Measurements from ENCODE around the gene RNF157. TPM values are rescaled to one million over a fixed set of nuclear protein-coding genes. Genes with fewer than 3 reads are reported as not detected.

The RNF157 gene
- total RNA-seq, 1 donor from 2014 or later, result 0.26 TPM

DNA sequence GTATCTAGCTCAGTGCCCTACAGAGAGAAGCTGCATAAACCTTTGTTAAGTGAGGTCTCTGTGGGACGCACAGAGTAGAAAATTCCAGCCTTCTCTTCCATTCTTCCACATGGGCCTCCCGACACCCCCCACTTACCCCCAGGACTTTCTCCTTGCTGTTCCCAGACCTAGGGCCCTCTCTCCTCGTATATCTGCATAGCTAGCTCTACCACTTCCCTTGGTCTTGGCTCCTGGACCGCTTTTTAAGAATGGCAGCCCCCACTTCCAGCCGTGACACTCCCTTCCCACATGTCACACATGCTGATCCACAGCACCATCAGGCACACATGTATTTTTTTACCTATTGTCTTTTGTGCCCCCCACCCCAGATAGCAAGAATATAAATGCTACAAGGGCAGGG, 82.5 kb downstream of the RNF157 start:
- DNase-seq (ENCODE audit: low read depth in 2 of 2), result no peak

DNA sequence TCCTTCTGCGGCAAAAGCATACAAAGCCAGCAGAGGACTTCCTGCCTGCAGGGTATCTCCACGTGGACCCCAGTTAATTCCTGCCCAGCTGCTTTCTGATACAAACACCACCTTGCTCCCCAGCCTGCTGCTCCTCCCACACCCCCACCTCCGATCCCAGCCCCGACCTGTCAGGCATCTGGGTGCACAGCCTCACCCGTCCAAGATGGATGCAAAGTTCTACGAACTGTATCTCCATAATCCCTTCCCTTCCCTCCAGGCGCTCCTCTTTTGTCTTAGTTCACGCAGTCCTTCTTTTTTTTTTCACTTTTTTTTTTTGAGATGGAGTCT, 83.7 kb downstream of the RNF157 start:
- no peak for DNase-seq (ENCODE audit: low read depth in 2 of 2)

DNA sequence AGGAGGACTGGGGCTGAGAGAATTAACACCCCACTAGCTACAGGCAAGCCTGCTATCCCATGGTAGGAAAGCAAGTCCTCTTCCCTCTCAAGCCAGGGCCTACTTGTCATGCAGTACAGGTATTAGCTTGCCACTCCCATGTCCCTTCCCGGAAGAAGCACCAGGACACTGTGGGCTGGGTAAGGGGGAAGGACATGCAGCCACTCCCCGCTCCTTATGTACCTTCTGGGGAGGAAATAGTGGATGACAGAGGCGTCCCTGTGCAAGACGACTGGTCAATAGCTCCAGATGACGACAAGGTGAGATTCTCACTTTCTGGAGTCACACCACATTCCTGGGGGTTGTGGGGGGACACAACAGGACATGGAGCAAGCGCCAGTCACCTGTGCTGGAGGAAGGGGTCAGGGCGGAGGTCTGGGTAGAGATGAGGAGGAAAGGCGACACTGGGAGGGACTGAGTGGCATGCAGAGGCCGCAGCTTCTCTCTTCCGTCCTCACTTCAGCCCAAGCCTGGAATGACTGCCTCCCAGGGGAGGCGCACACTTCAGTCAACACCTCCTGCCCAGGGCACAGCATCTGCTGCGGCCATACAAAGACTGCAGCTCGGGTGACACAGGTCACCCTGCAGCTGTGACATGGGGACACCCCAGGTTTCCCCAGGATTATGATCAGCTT, 84.2 kb downstream of the RNF157 start:
- DNase-seq (ENCODE audit: low read depth in 2 of 2), result peak; percentile 13 to 18

DNA sequence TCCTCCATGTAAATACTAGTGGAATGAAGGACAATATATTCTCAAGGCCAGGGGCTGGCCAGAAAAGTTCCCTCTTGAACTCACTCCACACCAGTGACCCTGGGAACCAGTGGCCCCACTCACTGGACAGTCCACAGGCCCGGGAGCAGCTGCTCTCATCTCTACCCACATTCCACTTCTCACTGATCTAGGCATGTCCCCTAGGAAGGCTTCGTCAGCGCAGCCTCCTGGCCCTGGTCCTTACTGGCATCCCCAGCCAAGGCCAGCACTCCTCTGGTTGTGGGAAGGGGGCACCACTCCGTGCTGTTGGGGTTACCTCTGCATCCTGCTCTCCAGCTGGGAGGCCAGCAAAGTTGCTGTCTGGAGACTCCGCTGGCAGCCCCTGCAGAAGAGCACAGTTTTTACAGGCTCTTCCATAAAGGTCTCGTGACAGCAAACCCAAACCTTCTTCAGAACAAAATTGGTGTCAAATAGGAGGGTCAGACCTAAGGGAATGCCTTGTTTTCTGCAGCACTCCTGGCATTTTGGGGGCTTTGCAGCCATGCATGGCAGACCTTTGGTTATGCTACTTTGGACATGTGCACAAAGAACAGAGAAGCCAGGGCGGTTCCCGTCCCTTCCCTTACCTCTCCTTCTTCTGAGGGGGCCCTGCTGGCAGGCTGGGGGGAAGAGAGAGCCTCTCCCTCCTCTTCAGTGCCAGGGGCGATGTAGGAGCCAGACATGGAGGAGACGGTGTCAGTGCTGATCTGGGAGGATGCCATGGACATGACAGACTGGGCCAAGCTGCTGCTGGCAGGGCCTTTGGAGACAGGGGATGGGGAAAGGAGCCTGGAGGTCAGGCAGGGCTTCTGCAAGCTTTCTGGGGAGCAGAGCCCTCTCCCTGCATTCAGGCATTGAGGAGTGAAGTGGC, 85.1 kb downstream of the RNF157 start:
- DNase-seq (ENCODE audit: low read depth in 2 of 2), result no peak

DNA sequence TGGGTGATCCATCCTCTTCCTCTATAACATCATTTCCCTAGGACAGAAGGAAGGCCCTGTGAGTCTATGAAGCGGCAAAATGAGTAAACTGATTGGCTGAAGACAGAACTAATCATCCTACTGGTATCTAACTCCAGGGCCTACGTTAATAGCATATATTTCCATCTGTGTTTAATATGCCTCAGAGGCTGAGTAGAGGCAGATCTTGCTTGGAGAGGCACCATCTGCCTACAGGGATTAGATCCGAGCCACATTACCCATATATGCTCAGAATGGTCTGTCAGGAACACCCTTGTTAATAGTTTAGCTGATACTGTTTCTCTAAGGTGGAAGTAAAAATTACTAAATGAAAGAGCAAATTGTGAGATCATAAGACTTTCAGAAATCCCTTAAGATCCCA, 86.0 kb downstream of the RNF157 start:
- no peak for DNase-seq (ENCODE audit: low read depth in 2 of 2)

DNA sequence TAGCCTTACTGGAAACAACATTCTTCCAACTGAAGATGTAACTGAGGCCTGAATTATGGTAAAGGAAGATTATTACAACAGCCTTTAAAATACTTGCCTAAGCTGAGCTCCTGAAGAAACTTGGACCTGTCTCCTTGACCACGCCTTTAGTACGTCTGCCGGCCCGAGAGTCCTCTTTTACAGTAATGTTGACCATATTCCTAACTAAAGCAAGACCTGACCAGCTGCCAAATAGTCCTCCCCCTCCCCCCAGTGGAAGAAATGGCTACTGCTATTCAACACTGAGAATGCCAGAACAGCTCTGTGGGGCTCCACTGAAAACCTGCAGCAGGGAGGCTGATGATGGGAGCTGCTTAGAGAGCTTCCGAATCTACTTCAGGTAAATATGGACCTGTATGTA, 86.7 kb downstream of the RNF157 start:
- DNase-seq (ENCODE audit: low read depth in 2 of 2), result no peak

DNA sequence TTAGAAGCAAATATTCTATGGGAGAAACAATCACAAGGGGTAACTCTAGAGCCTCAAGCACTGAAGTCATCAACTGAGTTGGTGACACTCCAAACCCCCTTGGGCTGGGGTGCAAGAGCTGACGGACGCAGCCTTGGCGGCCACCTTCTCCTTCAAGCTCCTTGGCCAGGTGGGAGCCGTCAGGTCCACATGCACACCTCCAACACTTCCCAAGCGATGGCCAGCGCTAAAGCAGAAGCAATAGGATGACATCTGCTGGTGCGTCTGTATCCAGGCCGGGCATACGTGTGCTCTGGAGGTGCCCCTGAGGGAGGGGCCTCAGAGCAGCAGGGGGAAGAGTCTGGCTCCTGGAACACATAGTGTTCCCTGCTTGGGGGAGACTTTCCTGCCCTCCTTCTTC, 87.1 kb downstream of the RNF157 start:
- DNase-seq (ENCODE audit: low read depth in 2 of 2), result no peak

DNA sequence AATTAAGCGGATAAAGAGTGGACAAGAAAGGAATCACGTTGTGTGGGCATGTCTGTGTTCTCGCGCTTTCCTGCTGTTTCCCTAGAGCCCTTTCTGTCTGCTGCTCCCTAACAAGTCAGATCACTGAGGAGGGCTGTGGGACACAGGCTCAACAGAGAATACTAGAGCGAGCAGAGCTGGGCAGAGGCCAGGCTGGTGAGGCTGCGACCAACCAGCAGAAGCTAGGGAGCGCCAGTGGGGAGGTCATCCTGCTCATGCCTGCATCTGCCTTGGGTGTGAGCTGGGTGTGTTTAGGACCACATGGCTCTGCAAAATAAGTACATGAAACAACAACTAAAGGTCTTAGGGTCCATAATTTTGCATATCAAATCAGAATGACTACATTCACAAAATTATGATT, 87.7 kb downstream of the RNF157 start:
- DNase-seq (ENCODE audit: low read depth in 2 of 2), result no peak

DNA sequence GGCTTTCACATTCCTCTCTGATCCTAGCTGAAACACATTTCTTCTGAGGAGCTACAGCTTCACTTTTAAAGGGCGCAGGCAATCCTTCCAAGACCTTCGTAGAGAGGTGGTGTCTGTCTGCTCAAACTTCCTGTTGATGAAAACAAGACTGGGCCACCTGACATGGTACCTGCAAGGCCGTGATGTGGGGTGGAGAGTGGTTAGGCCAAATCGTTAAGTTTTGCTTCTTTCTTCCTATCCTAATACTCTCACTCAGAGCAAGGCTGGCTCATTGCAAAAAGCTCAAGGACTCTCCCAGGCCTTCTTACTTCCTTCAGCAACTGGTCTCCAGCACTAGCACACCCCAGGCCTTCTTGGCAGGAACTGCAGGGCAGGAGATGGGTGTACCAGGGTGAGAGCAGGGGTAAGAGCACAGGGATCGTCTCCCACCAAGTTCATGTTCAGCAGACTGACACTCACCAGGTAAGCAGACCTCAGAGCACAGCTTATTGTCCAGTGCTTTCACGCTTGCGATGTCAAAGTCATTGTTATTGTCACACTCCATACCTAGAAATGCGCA, 88.3 kb downstream of the RNF157 start:
- DNase-seq (ENCODE audit: low read depth in 2 of 2), result no peak

DNA sequence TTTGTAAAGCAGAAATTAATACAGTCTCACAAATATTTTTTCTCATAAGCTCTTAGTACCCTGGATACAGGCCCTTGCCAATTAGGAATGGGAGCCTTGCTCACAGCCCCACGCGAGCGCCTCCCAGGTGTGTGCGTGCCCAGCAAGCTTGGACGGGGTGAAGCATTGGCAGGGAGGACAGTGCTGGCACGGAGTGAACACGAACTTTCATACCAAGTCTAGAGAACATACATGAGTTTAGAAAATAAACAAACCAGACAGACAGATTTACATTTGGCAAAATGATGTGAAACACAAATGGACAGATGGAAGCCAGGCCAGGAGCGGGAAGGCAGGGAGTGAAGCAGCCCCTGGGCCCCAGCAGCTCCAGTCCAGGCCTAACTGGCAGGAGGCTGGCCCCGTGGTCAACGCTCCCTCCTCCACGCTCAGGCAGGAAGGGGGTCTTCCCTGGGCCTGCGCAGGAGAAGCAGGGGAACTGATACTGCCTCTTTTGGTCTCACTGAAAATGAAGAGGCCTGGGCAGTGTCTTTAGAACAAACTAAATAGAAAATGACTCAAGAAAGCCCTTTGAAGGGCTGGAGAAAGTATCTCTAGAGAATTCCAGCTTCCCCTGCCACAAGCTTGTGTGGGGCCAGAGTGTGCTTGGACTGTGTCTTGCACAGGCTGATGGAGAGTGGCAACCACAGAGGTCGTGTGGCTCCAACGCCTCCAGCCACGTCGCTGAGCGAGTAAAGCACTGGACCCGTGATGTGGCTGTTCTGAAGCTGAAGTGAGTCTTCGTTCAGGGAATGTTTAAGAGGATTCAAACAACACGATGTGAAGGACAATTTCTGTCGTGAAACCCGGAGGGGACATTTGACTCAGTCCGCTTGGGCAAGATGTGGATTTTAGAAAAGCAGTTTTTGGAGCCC, 89.3 kb downstream of the RNF157 start:
- no peak for DNase-seq (ENCODE audit: low read depth in 2 of 2)

DNA sequence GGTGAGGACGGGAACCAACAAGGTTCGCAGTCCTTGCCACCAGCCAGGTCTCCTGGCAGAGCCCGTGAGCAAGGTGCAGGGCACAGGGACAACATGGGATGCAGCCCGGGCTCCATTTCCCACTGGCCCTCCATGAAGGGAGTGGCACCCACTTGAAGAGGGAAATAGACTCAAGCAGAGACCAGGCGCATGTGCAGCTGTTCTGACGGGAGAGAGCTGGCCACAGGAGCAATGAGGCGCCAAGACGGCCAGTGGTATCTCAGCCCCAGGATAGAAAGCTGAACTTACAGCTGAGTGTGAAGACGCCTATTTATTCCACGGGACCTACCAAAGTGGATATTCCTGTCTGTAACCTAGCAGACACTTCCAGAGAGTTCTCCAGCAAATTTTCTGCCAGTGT, 91.1 kb downstream of the RNF157 start:
- no peak for DNase-seq (ENCODE audit: low read depth in 2 of 2)

DNA sequence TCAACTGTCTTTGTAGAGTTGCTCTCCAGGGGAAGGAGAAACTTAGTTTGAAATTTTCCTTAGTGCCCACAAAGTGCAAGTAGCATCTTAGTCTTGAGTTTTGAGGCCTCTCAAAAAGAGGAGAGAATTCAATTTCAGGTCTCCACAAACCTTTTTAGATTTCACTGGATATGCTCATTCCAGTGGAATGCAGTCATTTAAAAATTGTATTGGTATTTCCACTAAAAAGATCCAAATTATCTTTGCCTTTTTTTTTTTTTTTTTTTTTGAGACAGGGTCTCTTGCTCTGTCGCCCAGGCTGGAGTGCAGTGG, 92.3 kb downstream of the RNF157 start:
- no peak for DNase-seq (ENCODE audit: low read depth in 2 of 2)

DNA sequence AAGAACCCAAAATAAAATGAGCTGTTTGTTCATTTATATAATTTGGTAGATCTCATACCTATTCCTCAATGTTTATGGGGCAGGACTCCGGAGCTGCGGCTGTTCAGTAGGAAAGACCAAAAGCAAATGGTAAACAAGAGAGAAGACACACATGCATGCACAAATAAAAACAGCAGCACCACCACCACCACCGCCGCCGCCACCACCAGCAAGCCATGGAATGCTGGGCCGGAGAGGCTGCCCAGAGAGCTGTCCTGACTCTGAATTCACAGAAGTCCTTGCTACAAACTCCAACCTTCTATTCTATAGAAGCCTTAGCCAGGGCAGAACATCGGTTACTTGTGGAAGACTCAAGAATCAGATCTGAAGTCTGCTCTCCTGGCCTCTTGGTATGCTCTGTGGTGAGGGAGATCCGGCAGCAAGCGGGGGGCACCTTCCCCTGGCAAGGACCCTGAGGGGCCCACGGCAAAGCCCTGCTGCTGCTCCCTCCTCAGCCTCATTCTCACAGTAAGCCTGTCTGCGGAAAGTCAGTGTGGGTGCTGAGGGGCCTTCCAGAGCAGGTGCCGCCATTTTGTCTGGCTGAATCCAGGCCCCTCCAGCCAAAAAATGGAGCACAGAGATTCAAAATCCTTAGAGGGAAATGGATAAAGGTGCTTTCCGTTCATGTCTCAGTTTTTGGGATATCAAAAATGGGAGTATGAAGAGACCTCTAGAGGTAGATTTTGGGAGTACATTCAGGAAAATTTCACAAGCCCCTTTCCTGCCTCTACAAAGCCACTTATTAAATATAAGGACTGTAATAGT, 92.9 kb downstream of the RNF157 start:
- DNase-seq (ENCODE audit: low read depth in 2 of 2), result peak in 1 of 2 donors; percentile 17

DNA sequence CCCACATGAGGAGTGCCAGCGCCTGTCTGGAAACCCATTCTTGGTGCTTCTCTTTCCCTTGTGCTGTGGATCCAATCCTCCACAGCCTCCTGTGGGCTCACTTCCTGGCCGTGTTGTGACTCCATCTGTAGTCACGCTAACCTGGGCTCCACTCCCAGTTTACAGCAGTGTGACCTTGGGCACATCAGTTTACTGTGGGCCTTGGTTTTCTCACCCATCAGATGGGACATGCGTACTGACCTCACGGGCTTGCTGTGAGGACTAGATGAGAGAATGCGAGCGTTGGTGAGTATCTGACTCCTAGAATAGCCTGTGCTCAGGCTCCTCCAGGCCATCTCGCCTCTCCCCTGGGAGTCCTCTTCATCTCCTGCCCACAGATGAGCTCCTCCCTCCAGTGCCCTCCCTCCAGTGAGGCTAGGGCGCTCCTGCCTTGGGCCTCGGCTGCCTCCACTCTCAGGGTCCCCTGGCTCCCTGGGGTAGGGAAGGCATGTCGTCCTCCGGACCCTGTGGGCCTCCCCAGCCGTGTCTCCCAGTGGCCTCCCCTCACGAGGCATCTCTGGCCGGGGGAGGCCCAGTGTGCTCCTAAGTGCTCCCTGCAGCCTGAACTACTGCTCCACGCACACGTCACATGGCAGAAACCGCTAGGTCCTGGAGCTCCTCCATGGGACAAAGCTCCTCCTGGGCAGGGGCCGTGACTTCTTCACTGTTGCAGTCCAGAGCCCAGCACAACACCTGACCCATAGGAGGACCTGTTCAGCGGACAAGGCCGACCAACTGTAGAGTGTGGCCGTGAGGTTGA, 94.0 kb downstream of the RNF157 start:
- DNase-seq (ENCODE audit: low read depth in 2 of 2), result peak in 1 of 2 donors; percentile 16

DNA sequence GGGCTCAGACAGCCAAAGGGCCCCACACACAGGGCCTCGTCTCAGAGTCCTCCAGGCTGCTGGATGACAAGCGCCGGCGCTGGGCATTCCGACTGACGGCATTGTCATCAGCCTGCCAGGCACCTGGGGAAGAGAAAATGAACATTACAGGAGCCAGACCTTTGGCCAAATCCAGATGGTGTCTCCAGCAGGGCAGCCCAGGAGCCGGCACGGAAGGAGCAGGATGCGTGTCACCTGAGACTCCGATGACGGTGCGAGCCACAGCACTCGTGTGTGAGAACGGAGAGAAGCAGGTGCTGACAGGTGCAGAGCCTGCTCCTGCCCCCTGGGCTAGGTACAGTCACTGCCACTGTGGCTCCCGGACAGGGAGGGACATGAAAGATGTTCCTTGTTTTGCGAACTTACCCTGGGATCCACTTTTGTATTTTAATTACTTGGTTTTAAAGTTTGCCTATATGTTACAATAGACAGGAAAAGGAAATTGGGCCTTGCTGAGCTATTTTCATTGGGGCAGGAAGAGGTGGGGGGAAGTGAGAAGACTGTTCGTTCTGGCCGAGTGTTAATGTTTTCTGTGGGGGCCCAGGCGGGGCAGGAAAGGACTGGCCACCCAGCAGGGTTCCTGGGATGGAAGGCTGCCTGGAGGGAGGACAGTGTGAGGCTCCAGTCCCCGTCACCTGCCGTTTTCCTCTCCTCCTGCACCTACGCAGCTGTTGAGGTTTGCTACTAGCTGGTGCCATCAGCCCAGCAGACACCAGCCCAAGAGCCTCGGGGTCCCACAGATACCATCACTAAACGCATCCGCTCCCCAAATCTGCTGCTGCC, 94.9 kb downstream of the RNF157 start:
- peak in 1 of 2 donors; percentile 21 for DNase-seq (ENCODE audit: low read depth in 2 of 2)

DNA sequence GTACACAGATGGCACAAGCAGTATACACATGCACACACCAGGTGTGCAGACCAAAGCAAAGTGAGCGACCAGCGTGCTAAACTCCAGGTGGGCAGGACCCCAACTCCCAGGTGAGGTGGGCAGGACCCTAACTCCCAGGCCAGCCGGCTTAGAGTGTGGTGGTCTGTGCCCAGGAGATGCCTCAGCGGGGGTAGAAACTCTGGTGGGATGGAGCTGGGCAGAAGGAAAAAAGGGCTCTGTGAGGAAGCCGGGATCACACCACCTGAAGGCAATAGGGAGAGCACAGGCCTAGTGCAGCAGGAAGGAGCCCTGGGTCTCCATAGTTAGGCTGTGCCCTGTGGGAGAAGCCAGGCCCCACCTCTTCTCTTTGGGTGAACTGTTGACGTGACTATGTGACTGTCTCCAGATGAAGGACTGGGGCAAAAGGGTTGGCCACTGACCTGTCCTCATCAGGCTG, 97.7 kb downstream of the RNF157 start:
- DNase-seq (ENCODE audit: low read depth in 2 of 2), result no peak

DNA sequence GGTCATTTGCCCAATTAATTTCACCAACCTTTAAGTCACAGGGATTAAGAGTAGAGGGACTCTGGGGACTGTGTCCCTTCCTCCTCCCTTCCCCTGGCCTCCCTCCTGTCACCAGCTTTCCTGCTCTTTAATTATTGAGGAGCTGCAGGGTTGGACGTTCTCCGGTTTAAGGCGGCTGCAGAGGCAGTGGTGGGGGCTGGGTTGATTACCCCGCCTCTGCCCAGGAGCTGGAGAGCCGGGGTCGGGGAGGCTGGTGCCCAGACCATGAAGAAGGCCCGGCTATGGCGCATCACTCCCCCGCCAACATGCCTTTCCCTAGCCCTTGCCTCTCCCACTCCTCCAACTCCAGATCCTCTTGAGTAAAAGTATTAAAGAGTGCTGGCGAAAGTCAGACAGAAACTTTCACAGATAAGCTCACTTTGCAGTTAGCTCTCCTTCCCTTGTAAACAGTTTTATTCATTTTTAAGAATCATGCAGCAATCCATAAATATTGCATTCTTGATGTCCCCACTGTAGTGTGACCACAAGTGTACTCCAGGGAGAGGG, 98.2 kb downstream of the RNF157 start:
- no peak for DNase-seq (ENCODE audit: low read depth in 2 of 2)

DNA sequence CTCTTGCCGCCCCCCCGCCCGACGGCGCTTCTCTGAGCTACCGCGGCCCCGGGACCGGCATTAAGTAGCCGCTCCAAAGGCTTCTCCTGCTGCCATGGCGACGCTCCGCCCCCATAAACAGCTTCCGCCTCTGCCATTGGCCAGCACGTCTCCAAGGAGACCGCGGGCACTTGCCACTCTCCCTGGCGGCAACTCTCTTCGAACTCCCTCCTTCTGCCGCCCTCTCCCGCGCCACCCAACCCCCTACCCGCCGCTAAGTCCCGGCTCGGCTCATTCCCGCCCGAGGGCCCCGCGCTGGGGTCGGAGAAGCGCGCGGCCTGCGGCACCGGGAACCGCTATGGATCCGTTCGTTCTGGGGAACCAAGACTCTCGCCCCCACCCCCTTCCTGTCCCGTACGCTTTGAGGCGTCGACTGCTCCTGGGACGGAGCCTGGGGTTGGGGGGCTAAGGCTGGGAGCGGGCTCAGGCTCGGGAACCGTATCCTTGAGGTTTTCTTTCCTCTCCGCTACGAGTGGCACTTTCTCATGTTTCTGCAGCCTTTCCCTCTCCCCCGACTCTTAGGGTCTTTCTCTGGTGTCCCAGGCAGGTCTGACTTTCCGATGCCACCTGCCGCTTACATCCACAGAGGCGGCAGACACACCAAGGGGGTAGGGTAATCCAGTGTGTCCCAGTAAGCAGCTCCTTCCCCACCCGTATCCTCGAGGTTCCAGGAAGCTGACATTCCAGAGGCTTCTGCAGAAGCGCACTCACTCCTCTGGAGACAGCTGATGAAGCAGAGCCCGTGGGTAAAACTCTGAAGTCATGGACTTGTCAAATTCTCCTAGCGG, 98.9 kb downstream of the RNF157 start, which contains the start of gene FOXJ1:
TSS of gene FOXJ1 (minus strand) at position 34 of the 827 bp plus-strand sequence. CDS start 850 bp downstream, outside the sequence.
- DNase-seq (ENCODE audit: low read depth in 2 of 2), result peak; percentile 65 to 88
